MCF 10A (cell line): ENCODE measurements around the gene MT1B. TPM values are rescaled to one million over a fixed set of nuclear protein-coding genes. Genes with fewer than 3 reads are reported as not detected.

Source experiments
- BruUV-seq: library from RNA; stranded (reverse); fragments of 400-500 nt; replicated peaks from 2 replicates; lab custom pipeline; 2021; lab: Mats Ljungman, UMichigan
- CTCF ChIA-PET: fragments of 300-600 bp; sonication (Branson Sonifier 250); formaldehyde crosslinking; extraction: SDS; loops from one replicate; lab custom pipeline; 2021; ENCODE audit warnings: antibody characterized with exemption, inconsistent platforms; lab: Yijun Ruan, JAX
- POLR2A ChIA-PET: fragments of 300-600, 350-650 bp; sonication (Branson Sonifier 250); formaldehyde crosslinking; extraction: SDS; loops from one replicate; lab custom pipeline; 2020; ENCODE audit warnings: antibody characterized with exemption, inconsistent platforms; lab: Yijun Ruan, JAX
- DNase-seq: peaks from one replicate; pipeline ENCODE4 v3.0.0-alpha.2; 2018; ENCODE audit not compliant: unreplicated experiment
- H3K27ac Mint-ChIP-seq: one replicate; pipeline ENCODE4 v1.8.0; 2022; ENCODE audit warnings: mild to moderate bottlenecking, low read depth, mixed read lengths; ENCODE audit not compliant: unreplicated experiment
- H3K27me3 Mint-ChIP-seq: one replicate; pipeline ENCODE4 v1.8.0; 2022; ENCODE audit warnings: mixed read lengths; ENCODE audit not compliant: insufficient read depth, unreplicated experiment
- H3K36me3 Mint-ChIP-seq: one replicate; pipeline ENCODE4 v1.8.0; 2022; ENCODE audit warnings: mild to moderate bottlenecking, moderate library complexity, mixed read lengths; ENCODE audit not compliant: insufficient read depth, unreplicated experiment
- H3K4me1 Mint-ChIP-seq: one replicate; pipeline ENCODE4 v1.8.0; 2022; ENCODE audit warnings: mixed read lengths; ENCODE audit not compliant: insufficient read depth, unreplicated experiment
- H3K4me3 Mint-ChIP-seq: one replicate; pipeline ENCODE4 v1.8.0; 2022; ENCODE audit warnings: mild to moderate bottlenecking, moderate library complexity, mixed read lengths; ENCODE audit not compliant: unreplicated experiment
- H3K9me3 Mint-ChIP-seq: one replicate; pipeline ENCODE4 v1.8.0; 2022; ENCODE audit warnings: mixed read lengths; ENCODE audit not compliant: unreplicated experiment
- intact Hi-C: fragments of 100-400 bp; cut with micrococcal nuclease; formaldehyde crosslinking; loops from 2 replicates; pipeline ENCODE4 v1.14.1; 2022
- total RNA-seq: library from RNA; stranded (reverse); gene quantifications from 2 replicates; pipeline ENCODE4 v1.2.3, GENCODE V29; 2022
- TF ChIP-seq, protein P1 (sequence below): fragments of 200-600 bp; IDR thresholded peaks from one replicate; pipeline ENCODE4 v1.8.0; 2022; ENCODE audit warnings: antibody characterized with exemption, mild to moderate bottlenecking; ENCODE audit not compliant: unreplicated experiment

Gene MT1B
- total RNA-seq, 1 experiment from 2014 or later, result not detected

DNA sequence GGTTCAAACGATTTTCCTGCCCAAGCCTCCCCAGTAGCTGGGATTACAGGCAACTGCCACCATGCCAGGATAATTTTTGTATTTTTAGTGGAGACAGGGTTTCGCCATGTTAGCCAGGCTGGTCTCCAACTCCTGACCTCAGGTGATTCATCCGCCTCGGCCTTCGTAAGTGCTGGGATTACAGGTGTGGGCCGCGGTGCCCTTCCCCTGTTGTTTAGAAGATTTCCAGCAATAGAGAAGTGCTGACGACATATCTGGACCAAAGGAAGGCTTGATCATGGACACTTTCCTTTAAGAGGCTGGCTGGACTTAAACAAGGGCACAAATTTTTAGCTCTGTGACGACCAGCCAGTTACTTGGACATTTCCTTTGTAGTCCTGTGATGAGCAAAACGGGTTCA is 20.5 kb upstream of the MT1B start:
- ChIA-PET POLR2A (interaction anchor here (0.6 to 15.3 kb wide), 8 partner anchors 10 to 1160 kb away, joined by 3 to 1404 read pairs (median 6); partner anchors contain the start of genes MT1X and MT2A), CTCF (interaction anchor here (0.9 to 1.4 kb wide), 4 partner anchors 27 to 71 kb away, joined by 3 to 4 read pairs (median 4); no protein-coding TSS in a partner anchor)
- H3K9me3 Mint-ChIP-seq, result no peaks in the 10 kb centered on the region
- H3K27me3 Mint-ChIP-seq, result no peaks in the 10 kb centered on the region
- DNase-seq, result peak; percentile 69
- peaks cover 12% of the 10 kb centered on the region for H3K4me1 Mint-ChIP-seq
- peaks cover 15% of the 10 kb centered on the region for H3K36me3 Mint-ChIP-seq
- no peak overlapping the region for H3K4me3 Mint-ChIP-seq
- intact Hi-C loops, result no loop called here
- BruUV-seq, result no TSS peak
- TF ChIP-seq, protein P1, sequence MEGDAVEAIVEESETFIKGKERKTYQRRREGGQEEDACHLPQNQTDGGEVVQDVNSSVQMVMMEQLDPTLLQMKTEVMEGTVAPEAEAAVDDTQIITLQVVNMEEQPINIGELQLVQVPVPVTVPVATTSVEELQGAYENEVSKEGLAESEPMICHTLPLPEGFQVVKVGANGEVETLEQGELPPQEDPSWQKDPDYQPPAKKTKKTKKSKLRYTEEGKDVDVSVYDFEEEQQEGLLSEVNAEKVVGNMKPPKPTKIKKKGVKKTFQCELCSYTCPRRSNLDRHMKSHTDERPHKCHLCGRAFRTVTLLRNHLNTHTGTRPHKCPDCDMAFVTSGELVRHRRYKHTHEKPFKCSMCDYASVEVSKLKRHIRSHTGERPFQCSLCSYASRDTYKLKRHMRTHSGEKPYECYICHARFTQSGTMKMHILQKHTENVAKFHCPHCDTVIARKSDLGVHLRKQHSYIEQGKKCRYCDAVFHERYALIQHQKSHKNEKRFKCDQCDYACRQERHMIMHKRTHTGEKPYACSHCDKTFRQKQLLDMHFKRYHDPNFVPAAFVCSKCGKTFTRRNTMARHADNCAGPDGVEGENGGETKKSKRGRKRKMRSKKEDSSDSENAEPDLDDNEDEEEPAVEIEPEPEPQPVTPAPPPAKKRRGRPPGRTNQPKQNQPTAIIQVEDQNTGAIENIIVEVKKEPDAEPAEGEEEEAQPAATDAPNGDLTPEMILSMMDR, result no peak
- no peak overlapping the region for H3K27ac Mint-ChIP-seq

DNA sequence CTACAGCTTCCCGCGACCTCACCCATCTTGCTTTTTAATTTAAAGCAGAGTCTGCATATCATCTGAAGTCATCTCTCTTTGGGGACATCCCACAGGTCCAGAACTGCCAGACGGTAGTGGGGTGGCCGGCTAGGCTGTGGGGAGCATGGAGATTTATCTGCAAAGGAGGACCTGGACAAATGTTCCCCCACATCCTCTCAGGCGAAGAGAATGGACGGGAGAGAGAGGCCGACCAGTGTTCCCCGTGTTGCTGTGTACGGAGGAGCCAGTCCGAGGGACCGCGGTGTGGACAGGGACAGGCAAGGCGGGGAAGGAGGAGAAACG is 19.9 kb upstream of the MT1B start:
- peaks cover 12% of the 10 kb centered on the region for H3K36me3 Mint-ChIP-seq
- TF ChIP-seq, protein P1, result no peak
- BruUV-seq, result no TSS peak
- peaks cover 14% of the 10 kb centered on the region for H3K4me1 Mint-ChIP-seq
- no peak overlapping the region for H3K4me3 Mint-ChIP-seq
- no peaks in the 10 kb centered on the region for H3K9me3 Mint-ChIP-seq
- intact Hi-C loops, result no loop called here
- no peaks in the 10 kb centered on the region for H3K27me3 Mint-ChIP-seq
- ChIA-PET CTCF (interaction anchor here (1.2 kb wide), 1 partner anchor 70 kb away, joined by 4 read pairs; no protein-coding TSS in a partner anchor), POLR2A (interaction anchor here (1.2 to 15.3 kb wide), 6 partner anchors 9 to 71 kb away, joined by 5 to 1404 read pairs (median 7); partner anchors contain the start of genes MT1X and MT2A)
- DNase-seq, result no peak
- H3K27ac Mint-ChIP-seq, result no peak overlapping the region

DNA sequence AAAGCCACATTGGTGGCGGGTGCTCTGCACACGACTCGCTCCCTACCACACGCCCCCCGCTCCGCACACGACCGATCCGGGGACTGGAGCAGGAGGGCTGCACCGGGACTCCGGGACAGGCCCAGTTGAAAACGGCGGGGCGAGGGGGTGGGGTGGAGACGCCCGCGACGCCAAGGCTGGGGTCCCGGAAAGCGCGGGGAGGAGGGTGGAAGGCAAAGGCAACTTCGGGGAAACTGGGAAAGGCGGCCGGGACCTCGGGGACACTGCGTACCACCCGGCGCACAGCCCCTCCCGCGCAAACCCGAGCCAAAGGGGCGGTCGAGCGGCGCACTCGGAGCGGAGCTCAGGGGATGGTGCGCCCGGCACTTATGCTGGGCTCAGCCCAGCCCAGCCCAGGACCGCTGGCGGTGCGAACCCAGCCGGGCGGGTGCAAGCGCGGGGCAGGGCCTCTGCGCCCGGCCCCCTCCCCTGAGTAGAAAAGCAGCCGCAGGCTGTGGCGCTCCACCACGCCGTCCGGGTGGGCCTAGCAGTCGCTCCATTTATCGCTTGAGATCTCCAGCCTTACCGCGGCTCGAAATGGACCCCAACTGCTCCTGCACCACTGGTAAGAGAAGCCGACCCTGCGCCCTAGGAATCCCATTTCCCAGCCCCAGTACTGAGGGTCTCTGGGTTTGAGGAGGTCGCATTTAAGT is 19.4 kb upstream of the MT1B start, which contains the start of gene MT1M:
TSS of gene MT1M (plus strand) at position 504 of the 692 bp plus-strand sequence. CDS start at position 577, 73 bp downstream.
- Mint-ChIP-seq H3K27me3 (no peaks in the 10 kb centered on the region), H3K4me1 (peaks cover 19% of the 10 kb centered on the region), H3K9me3 (no peaks in the 10 kb centered on the region), H3K36me3 (peaks cover 7% of the 10 kb centered on the region), H3K27ac (no peak within 1 kb of the TSS), H3K4me3 (no peak within 1 kb of the TSS)
- CTCF ChIA-PET, result no interaction called here
- TF ChIP-seq, protein P1, result no peak
- intact Hi-C loops, result no loop called here
- DNase-seq, result no peak
- BruUV-seq, result no TSS peak
- POLR2A ChIA-PET, result interaction anchor here (15.3 kb wide), 1 partner anchor 23 kb away, joined by 1404 read pairs; the partner anchor contains the start of gene MT2A

DNA sequence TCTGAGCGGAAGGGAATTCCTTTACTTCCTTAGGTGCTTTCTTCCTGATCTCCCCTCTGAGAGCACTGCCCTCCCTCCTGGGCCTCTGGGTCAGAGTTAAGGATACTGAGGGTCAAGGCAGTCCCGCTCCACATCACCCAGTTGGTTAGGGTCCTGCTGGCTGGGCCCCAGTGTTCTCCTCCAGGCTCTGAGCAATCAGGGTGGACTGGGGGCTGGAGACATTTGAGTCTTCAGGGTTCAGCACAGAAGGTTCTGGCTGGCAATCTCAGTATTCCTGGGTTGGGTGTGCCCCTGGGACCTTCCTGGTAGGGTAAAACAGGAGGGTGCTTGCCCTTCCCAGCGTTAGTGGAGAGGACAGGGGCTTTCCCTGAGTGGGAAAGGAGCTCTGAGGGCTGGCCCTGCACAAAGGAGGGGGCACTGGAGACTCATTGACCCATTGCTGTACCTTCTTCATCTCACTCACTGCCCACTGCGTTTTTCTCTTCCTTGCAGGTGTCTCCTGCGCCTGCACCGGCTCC is 18.8 kb upstream of the MT1B start:
- intact Hi-C loops, result no loop called here
- no TSS peak for BruUV-seq
- Mint-ChIP-seq H3K9me3 (no peaks in the 10 kb centered on the region), H3K27me3 (no peaks in the 10 kb centered on the region), H3K27ac (no peak overlapping the region), H3K4me3 (no peak overlapping the region), H3K4me1 (peaks cover 21% of the 10 kb centered on the region), H3K36me3 (peaks cover 3% of the 10 kb centered on the region)
- CTCF ChIA-PET, result interaction anchor here (0.7 kb wide), 1 partner anchor 11 kb away, joined by 4 read pairs; no protein-coding TSS in a partner anchor
- TF ChIP-seq, protein P1, result no peak
- no peak for DNase-seq
- POLR2A ChIA-PET, result interaction anchor here (0.7 to 1.6 kb wide), 5 partner anchors 14 to 52 kb away, joined by 3 to 4 read pairs (median 4); partner anchors contain the start of gene MT2A
